SU-DHL-6 (cell line): Measurements from ENCODE around the gene EXOC2.

Experiments used
- H2AFZ ChIP-seq: fragments of 200-600 bp; sonication (generic); 2 replicates; pipeline ENCODE4 v1.6.1; 2014; ENCODE audit warnings: low read depth, mild to moderate bottlenecking, moderate library complexity, mixed read lengths, antibody characterized with exemption, low read length; ENCODE audit not compliant: severe bottlenecking
- H3F3A ChIP-seq: fragments of 200-600 bp; shearing (Covaris generic); 2 replicates; pipeline ENCODE4 v1.6.0; 2016; ENCODE audit warnings: antibody characterized with exemption, mild to moderate bottlenecking; ENCODE audit not compliant: insufficient read depth
- H3K27ac ChIP-seq: fragments of 200-600 bp; sonication (generic); 2 replicates; pipeline ENCODE4 v1.5.1; 2016; ENCODE audit warnings: low read depth, mild to moderate bottlenecking, low read length, moderate library complexity, mixed read lengths
- H3K27me3 ChIP-seq: fragments of 200-600 bp; sonication (generic), shearing (Covaris generic); 2 replicates; pipeline ENCODE4 v1.6.0; 2014; ENCODE audit warnings: mild to moderate bottlenecking, low read length
- H3K36me3 ChIP-seq: fragments of 200-600 bp; sonication (generic); 2 replicates; pipeline ENCODE4 v1.6.1; 2014; ENCODE audit warnings: mild to moderate bottlenecking, low read length, mixed read lengths
- H3K4me2 ChIP-seq: fragments of 300-600, 200-600 bp; shearing (Covaris generic), sonication (generic); 2 replicates; pipeline ENCODE4 v1.6.0; 2014; ENCODE audit warnings: low read length, low read depth, mild to moderate bottlenecking; ENCODE audit not compliant: poor library complexity, severe bottlenecking
- H3K4me3 ChIP-seq: fragments of 200-600 bp; sonication (generic); 2 replicates; pipeline ENCODE4 v1.5.1; 2014; ENCODE audit warnings: antibody characterized with exemption, low read length, mild to moderate bottlenecking, mixed read lengths; ENCODE audit not compliant: insufficient read depth, poor library complexity, severe bottlenecking
- H3K79me2 ChIP-seq: fragments of 200-600 bp; sonication (generic); 2 replicates; pipeline ENCODE4 v1.6.1; 2014; ENCODE audit warnings: mild to moderate bottlenecking, low read length, moderate library complexity; ENCODE audit not compliant: insufficient read depth
- H3K9ac ChIP-seq: fragments of 200-600 bp; sonication (generic); 2 replicates; pipeline ENCODE4 v1.7.0; 2014; ENCODE audit warnings: mild to moderate bottlenecking, low read length
- H3K9me2 ChIP-seq: fragments of 200-600 bp; sonication (generic); replicated peaks from 2 replicates; pipeline ENCODE4 v1.6.1; 2014; ENCODE audit warnings: low read length; ENCODE audit not compliant: insufficient read depth
- H3K9me3 ChIP-seq: fragments of 200-600 bp; sonication (generic); 2 replicates; pipeline ENCODE4 v1.6.1; 2014; ENCODE audit warnings: low read length, mixed read lengths; ENCODE audit not compliant: insufficient read depth
- H4K20me1 ChIP-seq: fragments of 200-600 bp; sonication (generic); 2 replicates; pipeline ENCODE4 v1.6.1; 2014; ENCODE audit warnings: low read depth, mild to moderate bottlenecking, antibody characterized with exemption, low read length, moderate library complexity, mixed read lengths
- EZH2phosphoT487 ChIP-seq: fragments of 200-600 bp; sonication (generic), shearing (Covaris generic); conservative IDR thresholded peaks from 2 replicates; pipeline ENCODE4 v1.6.1; 2018; ENCODE audit warnings: mild to moderate bottlenecking, antibody characterized with exemption, low read length, moderate library complexity, mixed read lengths
- TF ChIP-seq, protein P1 (sequence below): fragments of 200-600 bp; sonication (generic); IDR thresholded peaks from one replicate; pipeline ENCODE4 v1.5.1; 2017; ENCODE audit warnings: antibody characterized with exemption, mild to moderate bottlenecking, low read length, moderate library complexity; ENCODE audit not compliant: insufficient read depth, poor library complexity, severe bottlenecking

Gene EXOC2

DNA sequence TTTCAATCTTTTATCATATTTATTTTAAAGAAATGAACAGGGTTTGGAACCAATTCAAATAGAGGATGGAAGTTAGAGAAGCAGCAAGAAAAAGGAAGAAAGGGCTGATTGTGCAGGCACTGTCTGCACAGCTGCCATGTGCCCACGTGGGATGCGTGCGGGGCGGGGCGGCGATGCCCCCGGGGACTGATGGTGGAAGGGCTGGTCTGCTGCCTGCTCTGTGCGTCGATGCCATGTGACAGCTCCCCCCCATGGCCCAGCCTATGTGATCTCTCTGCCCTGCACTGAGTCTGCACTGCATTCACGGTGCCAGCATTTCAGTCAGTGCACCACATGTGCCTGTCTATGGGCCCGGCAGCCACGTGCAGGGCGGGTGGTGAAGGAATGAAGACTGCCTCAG lies 205.0 kb downstream of the EXOC2 start:
- H3K79me2 ChIP-seq = no peaks in the 10 kb centered on the region
- no peak overlapping the region for H3K4me3 ChIP-seq
- H4K20me1 ChIP-seq = no peaks in the 10 kb centered on the region
- H3K4me2 ChIP-seq = no peak overlapping the region
- H3F3A ChIP-seq = no peaks in the 10 kb centered on the region; the same call in 1 of the 2 replicates
- H2AFZ ChIP-seq = no peak overlapping the region
- H3K9ac ChIP-seq = no peak overlapping the region
- H3K36me3 ChIP-seq = 0 out of 2 replicates have a peak, but pooled peaks cover 14% of the 10 kb centered on the region
- TF ChIP-seq, protein P1, sequence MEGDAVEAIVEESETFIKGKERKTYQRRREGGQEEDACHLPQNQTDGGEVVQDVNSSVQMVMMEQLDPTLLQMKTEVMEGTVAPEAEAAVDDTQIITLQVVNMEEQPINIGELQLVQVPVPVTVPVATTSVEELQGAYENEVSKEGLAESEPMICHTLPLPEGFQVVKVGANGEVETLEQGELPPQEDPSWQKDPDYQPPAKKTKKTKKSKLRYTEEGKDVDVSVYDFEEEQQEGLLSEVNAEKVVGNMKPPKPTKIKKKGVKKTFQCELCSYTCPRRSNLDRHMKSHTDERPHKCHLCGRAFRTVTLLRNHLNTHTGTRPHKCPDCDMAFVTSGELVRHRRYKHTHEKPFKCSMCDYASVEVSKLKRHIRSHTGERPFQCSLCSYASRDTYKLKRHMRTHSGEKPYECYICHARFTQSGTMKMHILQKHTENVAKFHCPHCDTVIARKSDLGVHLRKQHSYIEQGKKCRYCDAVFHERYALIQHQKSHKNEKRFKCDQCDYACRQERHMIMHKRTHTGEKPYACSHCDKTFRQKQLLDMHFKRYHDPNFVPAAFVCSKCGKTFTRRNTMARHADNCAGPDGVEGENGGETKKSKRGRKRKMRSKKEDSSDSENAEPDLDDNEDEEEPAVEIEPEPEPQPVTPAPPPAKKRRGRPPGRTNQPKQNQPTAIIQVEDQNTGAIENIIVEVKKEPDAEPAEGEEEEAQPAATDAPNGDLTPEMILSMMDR = no peak
- no peak for TF ChIP-seq EZH2phosphoT487
- no peaks in the 10 kb centered on the region for H3K27me3 ChIP-seq
- H3K9me3 ChIP-seq = no peaks in the 10 kb centered on the region
- no peak overlapping the region for H3K27ac ChIP-seq
- H3K9me2 ChIP-seq = no peaks in the 10 kb centered on the region

DNA sequence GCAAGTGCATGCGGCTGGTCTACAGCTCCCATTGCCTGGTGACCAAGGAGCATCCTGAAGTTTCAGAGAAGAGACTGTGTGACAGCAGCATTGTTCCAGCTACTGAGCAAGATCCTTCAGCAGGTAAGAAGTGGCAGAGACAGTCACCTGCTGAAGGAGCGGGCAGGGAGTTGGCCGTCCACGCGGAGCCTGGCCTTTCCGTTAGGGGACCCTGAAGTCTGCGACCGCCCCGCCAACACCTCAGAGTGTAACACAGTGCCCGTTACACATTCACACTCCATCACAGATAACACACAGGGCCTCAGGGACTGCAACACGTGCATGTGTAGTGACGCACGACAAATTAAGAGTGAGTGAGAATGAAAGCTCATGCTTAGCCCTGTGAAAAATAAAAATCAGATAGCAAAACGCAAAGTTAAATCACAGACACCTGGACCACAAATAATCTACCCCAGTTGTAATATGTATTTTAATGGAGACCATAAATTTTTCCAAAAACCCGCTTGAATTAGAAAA lies 207.2 kb downstream of the EXOC2 start:
- Histone ChIP-seq H3F3A (no peaks in the 10 kb centered on the region; the same call in 1 of the 2 replicates), H3K36me3 (0 out of 2 replicates have a peak, but pooled peaks cover 14% of the 10 kb centered on the region), H3K27ac (no peak overlapping the region), H2AFZ (no peak overlapping the region), H3K9me2 (no peaks in the 10 kb centered on the region), H3K4me3 (no peak overlapping the region), H4K20me1 (no peaks in the 10 kb centered on the region), H3K27me3 (no peaks in the 10 kb centered on the region), H3K9ac (no peak overlapping the region), H3K4me2 (no peak overlapping the region), H3K9me3 (no peaks in the 10 kb centered on the region), H3K79me2 (no peaks in the 10 kb centered on the region)
- TF ChIP-seq EZH2phosphoT487 = no peak
- TF ChIP-seq, protein P1 = no peak

DNA sequence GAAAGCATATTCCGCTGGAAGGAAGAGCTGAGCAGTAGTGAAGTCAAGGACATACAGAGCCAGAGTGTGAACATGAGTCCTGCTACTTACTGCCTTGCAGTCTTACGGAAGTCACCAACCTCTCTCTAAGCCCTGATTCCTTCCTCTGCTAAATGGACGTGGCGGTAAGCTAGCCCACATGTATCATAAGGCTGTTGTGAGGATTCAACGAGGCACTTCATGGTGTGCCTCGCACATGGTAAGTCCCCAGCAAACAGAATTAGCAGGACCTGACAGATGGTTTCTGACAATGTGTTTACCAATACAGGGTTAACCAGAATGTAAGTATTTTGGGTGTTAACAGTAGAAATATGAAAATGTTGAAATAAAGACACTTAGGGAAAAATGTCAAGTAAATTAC lies 208.2 kb downstream of the EXOC2 start:
- H3K27me3 ChIP-seq = no peaks in the 10 kb centered on the region
- H3F3A ChIP-seq = no peaks in the 10 kb centered on the region; the same call in 1 of the 2 replicates
- TF ChIP-seq, protein P1 = no peak
- no peak for TF ChIP-seq EZH2phosphoT487
- no peak overlapping the region for H3K27ac ChIP-seq
- no peak overlapping the region for H3K4me2 ChIP-seq
- no peak overlapping the region for H2AFZ ChIP-seq
- no peak overlapping the region for H3K4me3 ChIP-seq
- no peak overlapping the region for H3K9ac ChIP-seq
- no peaks in the 10 kb centered on the region for H4K20me1 ChIP-seq
- H3K79me2 ChIP-seq = no peaks in the 10 kb centered on the region
- H3K36me3 ChIP-seq = 0 out of 2 replicates have a peak, but pooled peaks cover 14% of the 10 kb centered on the region
- H3K9me3 ChIP-seq = no peaks in the 10 kb centered on the region
- H3K9me2 ChIP-seq = no peaks in the 10 kb centered on the region
